ENCODE results near the gene RIPOR3.

Gene RIPOR3

GRCh38 chr20:50690650-50691572, at the start of gene RIPOR3:
Gene RIPOR3 (minus strand): TSS chr20:50691542. CDS start chr20:50691128, 414 bp downstream.
- no peak for DNase-seq

DNA sequence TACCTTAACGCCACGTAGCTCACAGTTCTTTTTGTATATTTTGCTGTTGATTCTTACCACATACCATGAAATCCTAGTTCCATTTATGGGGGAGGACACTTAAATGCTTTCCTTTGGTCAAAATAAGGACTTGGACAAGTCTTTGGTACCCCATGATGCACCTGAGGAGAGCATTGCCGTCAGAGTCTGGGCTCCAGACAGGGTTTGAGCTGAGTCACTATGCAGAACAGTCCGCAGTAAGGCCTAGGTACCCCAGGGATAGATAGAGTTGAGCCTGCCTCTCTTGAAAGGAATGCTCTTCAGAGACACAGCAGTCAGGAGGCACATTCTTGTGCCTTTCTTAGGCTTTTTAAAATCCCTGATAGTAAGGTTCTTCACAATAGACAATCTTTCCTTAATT, 46.0 kb upstream of the RIPOR3 start:
- no peak for DNase-seq

DNA sequence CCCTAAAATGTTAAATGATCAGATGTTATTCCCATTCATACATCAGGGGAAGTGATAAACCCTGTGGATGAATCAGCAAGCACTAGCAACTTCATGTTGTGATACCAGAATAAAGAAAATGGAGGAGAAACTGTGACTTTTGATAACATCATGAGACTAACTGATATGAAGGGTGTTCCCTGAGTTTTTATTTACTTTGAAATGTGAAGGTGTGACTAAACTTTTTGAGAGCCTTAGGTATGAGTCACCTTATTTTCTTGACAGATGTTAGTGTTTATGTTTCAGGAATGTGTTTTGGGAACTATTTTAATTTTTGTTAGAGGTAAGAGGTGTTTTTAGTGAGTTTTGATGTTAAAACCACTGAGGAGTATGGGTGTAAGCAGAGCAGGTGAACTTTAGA, 44.5 kb upstream of the RIPOR3 start:
- DNase-seq: no peak

DNA sequence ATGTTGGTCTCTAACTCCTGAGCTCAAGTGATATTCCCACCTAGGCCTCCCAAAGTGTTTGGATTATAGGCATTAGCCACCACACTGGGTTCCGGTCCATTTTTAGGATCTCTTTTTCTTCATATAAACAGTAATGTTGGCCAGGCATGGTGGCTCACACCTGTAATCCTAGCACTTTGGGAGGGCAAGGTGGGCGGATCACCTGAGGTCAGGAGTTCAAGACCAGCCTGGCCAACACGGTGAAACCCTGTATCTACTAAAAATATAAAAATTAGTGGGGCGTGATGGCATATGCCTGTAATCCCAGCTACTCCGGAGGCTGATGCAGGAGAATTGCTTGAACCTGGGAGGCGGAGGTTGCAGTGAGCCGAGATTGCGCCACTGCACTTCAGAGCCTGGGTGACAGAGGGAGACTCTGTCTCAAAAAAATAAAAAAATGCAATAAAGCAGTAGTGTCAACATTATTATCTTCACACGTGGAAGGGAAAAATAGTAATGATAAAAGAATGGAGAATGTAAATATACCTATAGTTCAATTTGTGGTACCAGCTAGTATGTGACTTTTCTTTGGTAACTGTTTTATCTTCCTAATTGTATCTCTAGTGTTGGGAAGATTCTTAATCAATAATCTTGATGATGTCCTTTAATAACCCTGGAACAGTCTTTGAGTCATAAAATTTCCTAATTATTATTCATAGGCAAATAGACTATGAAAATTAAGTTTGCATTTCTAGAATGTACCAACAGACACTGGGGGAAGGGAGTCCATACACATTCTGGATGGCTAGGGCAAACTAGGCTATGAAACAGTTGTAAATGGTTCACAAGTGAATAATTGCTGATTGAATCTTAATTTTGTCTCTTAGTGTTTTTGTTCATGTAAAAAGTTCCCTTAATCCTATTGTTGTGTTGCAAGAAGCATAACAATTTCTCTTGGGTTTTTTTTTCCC, 43.7 kb upstream of the RIPOR3 start:
- no peak for DNase-seq

GRCh38 chr20:50733644-50734349, 42.5 kb upstream of the RIPOR3 start:
- no peak for DNase-seq

DNA sequence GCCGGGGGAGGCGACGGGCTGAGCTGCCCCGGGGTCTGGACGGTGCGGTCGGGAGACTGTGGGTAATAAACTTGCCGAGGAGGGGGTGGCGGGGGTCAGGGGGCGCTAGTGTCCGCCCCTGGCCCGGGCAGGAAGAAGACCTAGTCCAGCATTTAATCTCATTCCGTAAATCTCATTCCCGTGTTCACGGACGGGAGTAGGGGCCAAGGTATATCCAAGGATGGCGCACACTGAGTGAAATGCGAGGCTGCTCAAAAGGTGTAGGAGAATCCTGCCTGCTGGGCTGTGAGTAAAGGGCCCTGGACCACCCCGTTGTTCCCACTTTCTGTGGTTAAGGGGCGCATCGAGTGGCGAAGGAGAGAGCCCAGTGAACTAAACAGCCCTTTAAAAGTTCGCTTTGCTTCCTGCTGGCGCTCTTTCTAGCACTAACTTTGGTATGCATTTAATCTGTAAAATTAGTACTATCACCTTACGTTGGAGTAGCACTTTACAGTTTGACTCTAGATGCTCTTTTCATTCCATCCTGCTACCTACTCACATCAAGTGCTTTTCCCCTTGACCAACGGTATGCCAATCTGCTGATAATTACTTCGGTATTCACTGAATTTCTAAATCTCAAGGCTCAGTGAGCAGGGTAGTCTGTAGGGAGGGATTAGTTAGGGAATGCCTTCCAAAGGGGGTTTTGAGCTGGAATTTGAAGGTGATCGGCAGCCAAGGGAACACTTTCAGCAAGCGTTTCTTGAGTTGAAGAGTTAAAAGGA, 40.8 kb upstream of the RIPOR3 start:
- DNase-seq: no peak

DNA sequence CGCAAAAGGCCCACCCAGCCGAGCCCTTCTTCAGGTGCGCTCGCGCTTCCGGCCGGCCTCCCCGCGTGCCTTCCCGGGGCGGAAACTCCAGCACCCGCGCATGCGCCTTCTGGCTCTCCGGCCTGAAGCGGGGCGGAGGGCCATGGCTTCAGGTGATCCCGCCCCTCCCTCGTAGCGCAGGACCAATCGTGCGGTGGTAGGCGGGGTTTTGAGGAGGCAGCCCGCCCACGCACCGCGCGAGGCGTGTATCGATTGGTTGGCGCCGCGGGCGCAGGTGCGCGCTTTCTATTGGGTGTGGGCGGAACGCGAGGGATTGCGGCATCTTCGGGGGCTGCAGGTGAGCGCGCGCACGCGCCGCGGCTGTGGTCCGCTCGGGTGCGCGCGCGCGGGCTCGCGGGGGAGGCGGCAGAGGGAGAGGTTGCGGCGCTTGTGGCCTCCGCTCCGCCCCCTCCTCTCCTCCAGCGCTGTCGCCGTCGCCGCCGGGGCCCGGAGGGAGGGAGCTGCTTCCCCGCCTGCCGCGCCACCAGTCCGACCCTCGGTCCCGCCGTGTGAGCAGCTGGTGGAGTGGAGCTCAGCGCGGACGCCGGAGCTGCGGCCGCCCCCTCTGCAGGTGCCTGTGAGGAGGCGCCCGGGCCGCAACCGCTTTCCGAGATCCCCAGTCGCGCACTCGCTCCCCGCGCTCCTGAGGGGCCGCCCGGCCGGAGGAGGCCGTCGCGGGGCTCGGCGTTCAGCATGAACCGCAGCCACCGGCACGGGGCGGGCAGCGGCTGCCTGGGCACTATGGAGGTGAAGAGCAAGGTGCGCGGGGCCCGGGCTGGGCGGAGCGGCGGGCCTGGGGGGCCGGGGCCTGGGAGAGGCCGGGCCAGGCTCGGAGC, 40.0 kb upstream of the RIPOR3 start, which contains the start of gene PARD6B:
TSS of gene PARD6B (plus strand) at position 526 of the 875 bp plus-strand sequence. CDS start at position 733, 207 bp downstream.
- peak; percentile 95 for DNase-seq

- no peak for DNase-seq
Measured at GRCh38 chr20:50730765-50731054, 39.4 kb upstream of the RIPOR3 start.

DNA sequence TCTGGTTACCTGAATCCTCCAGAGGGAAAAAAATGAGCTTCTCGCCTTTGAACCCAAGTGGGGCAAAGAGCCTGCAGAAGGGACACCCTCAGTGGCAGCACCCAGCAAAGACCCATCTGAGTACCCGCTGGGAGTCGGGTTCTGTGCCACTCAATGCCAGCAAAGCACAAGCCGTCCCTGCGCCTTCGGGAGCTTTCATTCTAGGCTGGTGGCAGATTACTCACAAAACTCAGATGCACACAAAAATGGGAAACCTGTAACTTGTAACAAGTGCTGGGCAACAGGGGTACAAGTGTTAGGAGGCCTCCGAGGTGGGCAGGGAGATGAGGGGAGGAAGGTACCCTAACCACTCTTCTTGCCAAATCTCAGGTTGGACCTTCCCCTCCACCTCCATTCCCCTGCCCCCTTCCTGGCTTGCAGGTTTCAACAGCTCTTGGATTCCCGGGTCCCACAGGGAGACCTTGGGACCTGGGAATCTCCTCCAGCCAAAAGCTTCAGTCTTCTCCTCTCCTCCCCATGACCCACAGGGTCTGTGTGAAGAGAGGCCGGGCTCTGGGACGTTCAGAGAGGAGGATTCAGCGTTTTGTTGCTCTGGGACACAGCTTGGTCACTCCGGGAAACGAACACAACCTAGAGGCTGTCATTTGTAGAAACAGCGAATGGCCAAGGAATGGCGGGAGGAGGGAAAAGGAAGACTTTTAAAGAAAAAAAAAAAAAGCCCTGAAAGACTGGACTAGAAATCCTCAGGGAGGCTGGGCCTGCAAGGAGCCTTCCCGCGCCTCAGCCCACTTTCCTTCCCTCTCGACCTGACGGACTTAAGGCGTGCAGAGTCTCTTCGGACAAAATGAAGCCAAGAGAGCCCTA, 38.8 kb upstream of the RIPOR3 start:
- DNase-seq: no peak

DNA sequence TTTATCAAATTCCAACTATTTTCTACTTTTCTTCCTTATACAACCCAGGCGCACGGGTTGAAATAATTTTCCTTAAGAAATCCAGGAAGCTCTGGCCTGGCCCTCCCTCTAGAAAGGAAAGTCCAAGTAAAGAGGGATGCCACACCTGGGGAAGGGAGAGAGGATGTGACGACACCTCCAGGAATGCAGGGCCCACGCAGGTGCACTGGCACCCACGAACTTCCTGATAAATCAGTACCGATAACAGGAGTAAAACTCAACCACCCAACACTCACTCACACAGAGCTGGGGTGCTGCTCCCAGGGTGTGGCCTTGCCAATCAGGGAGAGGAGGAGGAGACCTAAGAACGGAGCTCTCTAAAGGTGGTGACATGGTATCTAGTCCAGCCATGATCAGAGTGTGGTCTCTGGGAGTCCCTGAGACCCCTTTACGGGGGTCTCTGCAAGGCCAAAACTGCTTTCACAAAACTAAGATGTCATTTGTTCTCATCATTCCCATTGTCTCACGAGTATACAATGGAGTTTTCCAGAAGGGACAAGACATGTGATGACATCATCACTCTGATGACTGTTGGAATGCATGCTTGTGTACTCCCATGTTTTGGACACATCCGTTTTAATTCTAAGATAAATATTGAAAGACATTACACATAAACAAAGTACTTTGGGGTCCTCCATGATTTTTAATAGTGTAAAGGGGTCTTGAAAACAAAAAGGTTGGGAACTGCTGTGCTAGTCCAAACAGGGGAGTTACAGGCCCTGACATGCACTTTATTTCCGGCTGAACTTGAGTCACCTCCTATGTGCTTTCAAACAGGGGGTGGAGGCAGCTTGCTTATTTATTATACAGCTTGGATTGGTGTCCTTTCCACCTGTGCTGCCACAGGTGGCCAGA, 37.9 kb upstream of the RIPOR3 start:
- DNase-seq: no peak

- DNase-seq: no peak
Measured at GRCh38 chr20:50728486-50728980, 37.2 kb upstream of the RIPOR3 start.

DNA sequence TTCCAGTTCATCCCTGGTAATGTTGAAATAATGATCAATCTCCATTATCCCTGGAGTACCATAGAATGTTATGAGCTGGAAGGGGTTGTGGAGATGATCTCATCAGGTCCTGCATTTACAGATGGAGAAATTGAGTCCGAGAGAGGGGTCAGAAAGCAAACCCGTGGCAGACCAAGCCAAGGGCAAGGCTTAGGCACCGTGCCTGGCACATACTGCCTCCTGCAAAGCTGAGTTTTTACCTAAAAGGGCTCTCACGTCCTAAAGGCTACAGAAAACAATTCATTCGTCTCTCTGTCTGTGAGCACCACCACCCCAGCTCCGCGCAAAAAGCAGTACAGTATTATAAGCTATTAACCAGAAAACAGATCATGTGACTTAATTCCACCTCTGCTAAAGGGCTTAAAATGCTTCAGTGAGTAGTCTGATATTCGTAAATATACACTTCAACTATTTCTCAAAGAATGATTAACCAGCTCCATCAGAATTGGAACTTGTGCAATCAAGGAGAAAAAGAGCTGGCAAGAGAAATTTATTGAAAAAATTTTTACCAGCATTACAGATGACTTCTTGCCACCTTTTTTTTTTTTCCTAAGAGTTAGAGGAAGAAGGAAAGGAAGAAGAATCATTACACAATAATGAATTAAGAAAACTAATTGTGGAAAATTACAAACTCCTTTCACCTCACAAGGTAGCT, 36.6 kb upstream of the RIPOR3 start:
- DNase-seq: no peak

GRCh38 chr20:50726955-50727791, 35.8 kb upstream of the RIPOR3 start:
- no peak for DNase-seq

- no peak for DNase-seq
Measured at GRCh38 chr20:50725724-50726005, 34.3 kb upstream of the RIPOR3 start.

DNA sequence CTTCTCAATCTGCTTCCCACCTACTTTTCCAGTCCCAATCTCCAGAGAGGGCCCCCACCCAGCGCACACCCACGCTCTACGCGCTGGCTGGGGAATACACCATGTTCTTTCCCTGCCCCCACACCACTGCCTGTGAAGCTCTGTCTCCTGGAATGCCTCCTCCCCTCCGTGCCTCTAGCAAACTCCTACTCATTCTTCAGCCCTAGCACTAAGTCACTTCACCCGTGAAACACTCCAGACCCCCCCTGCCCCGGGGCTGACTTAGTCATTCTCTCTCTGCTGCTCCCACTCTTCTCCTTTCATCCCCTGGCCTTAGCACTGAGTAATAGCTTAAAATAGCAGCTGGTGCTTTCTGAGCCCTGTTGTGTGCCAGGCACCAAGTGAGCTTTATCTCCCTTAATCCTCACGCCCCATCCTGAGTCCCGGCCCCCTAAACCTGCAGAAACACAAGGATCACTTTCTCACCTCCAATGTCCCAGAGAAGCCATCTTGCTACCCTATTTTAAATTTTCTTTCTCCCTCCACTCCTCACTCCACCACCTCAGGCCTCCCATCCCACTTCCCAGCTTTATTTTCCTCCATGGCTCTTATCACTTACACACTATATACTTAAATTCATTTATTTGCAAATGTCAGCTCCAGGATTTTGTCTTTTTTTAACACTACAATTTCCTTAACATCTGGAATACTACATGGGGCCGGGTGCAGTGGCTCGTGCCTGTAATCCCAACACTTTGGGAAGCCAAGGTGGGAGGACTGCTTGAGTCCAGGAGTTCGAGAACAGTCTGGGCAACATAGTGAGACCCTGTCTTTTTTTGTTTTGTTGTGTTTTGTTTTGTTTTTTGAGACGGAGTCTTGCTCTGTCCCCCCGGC, 33.7 kb upstream of the RIPOR3 start:
- no peak for DNase-seq

GRCh38 chr20:50724112-50724725, 32.9 kb upstream of the RIPOR3 start:
- DNase-seq: no peak

Measured in NCI-H1436 treated with DMSO at 0.1 percent for 48 hours (cell line).